ENCODE data around the gene TTC19.

The TTC19 gene

DNA sequence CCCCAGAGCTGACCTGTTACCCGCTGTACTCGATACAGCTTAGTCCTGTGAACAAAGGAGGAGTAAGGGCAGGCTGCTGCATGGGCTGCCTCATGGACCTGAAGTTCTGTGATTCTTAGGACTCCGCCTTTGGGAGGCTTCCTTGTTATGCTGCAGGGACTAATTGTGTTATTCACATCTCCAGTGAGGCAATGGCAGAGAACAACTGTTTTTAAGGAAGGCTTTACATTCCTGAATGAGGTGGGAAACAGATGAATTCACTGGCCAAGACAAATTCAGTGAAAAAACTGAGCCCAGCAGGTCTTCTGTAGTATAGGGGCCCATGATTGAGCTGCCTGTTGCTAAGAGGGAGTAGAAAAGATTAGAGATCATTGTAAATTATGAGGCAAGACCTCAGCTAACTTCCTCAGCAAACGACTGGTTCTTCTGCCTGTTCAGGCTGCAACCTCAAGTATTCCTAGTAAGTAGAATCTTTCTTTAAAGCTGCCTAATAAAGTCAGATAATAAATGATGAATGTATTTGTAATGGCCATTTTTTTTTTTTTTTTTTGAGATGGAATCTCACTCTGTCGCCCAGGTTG lies 28.4 kb upstream of the TTC19 start:
- Histone ChIP-seq H3K27ac (ENCODE audit: extremely low read depth, low read depth, low read length) (no peak overlapping the region), H3K4me1 (ENCODE audit: control insufficient read depth, insufficient read depth, low read length) (peaks cover 10% of the 10 kb centered on the region), H3K9me3 (ENCODE audit: control insufficient read depth, insufficient read depth, low read depth, low read length) (no peaks in the 10 kb centered on the region), H3K4me3 (ENCODE audit: low read depth, low read length) (no peak overlapping the region), H3K36me3 (ENCODE audit: control insufficient read depth in 2 of 2, insufficient read depth in 1 of 2, low read length in 2 of 2) (peaks cover 4 to 11% of the 10 kb centered on the region in 2 experiments; a peak in 2 of 3 replicates)
- TF ChIP-seq GLIS1 (tag by site-specific recombination; IDR thresholded peaks at IDR 0.05) (no peak), SCRT2 (tag by site-specific recombination; IDR thresholded peaks at IDR 0.05) (peak; percentile 40; the same call in 1 of the 2 replicates)
- POLR2A ChIA-PET: no interaction called here
- CTCF ChIA-PET: interaction anchor here (1.9 kb wide), 1 partner anchor 26 kb away, joined by 11 read pairs; the partner anchor contains the start of gene ADORA2B

DNA sequence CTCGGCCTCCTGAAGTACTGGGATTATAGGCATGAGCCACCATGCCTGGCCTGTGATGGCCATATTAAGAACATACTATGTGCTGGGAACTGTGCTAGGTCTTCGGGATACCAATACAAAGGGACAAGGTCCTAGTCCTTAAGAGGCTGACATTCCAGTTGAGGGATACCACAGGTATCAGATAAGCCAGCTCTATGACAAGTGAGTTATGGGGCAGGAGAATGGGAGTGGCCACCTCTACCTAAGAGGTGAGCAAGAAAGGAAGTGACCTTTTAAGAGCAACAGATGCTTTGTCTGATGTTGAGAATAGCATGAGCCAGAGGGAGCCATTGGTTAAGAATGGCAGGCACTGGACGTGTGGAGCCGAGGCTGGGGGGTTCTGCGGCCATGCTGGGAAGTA lies 27.7 kb upstream of the TTC19 start:
- ChIA-PET CTCF (no interaction called here), POLR2A (no interaction called here)

DNA sequence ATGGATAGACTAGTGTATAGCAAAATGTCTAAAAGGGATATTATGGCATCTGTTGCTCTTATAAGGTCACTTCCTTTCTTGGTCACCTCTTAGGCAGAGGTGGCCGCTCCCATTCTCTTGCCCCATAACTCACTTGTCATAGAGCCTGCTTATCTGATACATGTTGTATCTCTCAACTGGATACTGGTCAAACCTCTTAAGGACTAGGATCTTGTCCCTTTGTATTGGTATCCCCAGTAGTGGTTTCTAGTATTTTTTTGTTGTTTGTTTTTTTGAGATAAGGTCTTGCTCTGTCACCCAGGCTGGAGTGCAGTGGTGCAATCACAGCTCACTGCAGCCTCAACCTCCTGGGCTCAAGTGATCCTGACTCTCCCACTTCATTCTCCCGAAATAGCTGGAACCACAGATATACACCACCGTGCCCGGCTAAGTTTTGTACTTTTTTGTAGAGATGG lies 27.1 kb upstream of the TTC19 start:
- POLR2A ChIA-PET: no interaction called here
- CTCF ChIA-PET: no interaction called here
- H3K27ac ChIP-seq (ENCODE audit: extremely low read depth, low read depth, low read length): no peak overlapping the region

More for the DNA sequence above, 27.7 kb upstream of the TTC19 start:
- Histone ChIP-seq H3K9me3 (ENCODE audit: control insufficient read depth, insufficient read depth, low read depth, low read length) (no peaks in the 10 kb centered on the region), H3K36me3 (ENCODE audit: control insufficient read depth in 2 of 2, insufficient read depth in 1 of 2, low read length in 2 of 2) (peaks cover 4 to 17% of the 10 kb centered on the region in 2 experiments), H3K4me1 (ENCODE audit: control insufficient read depth, insufficient read depth, low read length) (peaks cover 3% of the 10 kb centered on the region), H3K4me3 (ENCODE audit: low read depth, low read length) (no peak overlapping the region), H3K27ac (ENCODE audit: extremely low read depth, low read depth, low read length) (no peak overlapping the region)
- TF ChIP-seq ZNF311 (tag by site-specific recombination; IDR thresholded peaks at IDR 0.05; ENCODE audit: borderline replicate concordance) (no peak), SP2 (tag by site-specific recombination; IDR thresholded peaks at IDR 0.05) (no peak), KLF8 (tag by site-specific recombination; IDR thresholded peaks at IDR 0.05) (no peak)
- TF ChIP-seq, protein P1, sequence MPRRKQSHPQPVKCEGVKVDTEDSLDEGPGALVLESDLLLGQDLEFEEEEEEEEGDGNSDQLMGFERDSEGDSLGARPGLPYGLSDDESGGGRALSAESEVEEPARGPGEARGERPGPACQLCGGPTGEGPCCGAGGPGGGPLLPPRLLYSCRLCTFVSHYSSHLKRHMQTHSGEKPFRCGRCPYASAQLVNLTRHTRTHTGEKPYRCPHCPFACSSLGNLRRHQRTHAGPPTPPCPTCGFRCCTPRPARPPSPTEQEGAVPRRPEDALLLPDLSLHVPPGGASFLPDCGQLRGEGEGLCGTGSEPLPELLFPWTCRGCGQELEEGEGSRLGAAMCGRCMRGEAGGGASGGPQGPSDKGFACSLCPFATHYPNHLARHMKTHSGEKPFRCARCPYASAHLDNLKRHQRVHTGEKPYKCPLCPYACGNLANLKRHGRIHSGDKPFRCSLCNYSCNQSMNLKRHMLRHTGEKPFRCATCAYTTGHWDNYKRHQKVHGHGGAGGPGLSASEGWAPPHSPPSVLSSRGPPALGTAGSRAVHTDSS (tag by site-specific recombination; IDR thresholded peaks at IDR 0.05): no peak

DNA sequence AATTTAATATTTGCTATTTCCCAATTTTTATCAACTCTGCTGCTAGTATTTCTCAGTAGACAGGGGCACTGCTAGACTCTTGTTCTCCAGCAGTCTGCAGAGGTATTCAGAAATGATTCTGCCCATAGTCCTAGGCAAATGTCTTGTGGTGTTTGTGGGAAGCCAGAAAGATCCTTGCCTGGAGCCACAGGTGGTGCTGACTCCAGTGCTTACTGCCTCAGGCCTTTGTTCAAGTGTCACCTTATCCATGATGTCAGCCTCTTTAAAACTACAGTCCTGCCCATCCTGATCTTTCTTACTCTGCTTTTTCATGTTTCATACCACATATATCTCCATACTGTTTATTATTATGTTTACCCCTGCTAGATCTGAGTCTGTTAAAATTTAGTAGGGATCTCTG lies 26.6 kb upstream of the TTC19 start:
- ChIA-PET POLR2A (no interaction called here), CTCF (no interaction called here)
- Histone ChIP-seq H3K4me3 (ENCODE audit: low read depth, low read length) (no peak overlapping the region), H3K36me3 (ENCODE audit: control insufficient read depth in 2 of 2, insufficient read depth in 1 of 2, low read length in 2 of 2) (peaks cover 4 to 29% of the 10 kb centered on the region in 2 experiments), H3K4me1 (ENCODE audit: control insufficient read depth, insufficient read depth, low read length) (no peaks in the 10 kb centered on the region), H3K27ac (ENCODE audit: extremely low read depth, low read depth, low read length) (no peak overlapping the region), H3K9me3 (ENCODE audit: control insufficient read depth, insufficient read depth, low read depth, low read length) (no peaks in the 10 kb centered on the region)
- TF ChIP-seq, protein P2, sequence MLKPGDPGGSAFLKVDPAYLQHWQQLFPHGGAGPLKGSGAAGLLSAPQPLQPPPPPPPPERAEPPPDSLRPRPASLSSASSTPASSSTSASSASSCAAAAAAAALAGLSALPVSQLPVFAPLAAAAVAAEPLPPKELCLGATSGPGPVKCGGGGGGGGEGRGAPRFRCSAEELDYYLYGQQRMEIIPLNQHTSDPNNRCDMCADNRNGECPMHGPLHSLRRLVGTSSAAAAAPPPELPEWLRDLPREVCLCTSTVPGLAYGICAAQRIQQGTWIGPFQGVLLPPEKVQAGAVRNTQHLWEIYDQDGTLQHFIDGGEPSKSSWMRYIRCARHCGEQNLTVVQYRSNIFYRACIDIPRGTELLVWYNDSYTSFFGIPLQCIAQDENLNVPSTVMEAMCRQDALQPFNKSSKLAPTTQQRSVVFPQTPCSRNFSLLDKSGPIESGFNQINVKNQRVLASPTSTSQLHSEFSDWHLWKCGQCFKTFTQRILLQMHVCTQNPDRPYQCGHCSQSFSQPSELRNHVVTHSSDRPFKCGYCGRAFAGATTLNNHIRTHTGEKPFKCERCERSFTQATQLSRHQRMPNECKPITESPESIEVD (tag by site-specific recombination; IDR thresholded peaks at IDR 0.05): no peak
- TF ChIP-seq SCRT1 (tag by site-specific recombination; IDR thresholded peaks at IDR 0.05; ENCODE audit: borderline replicate concordance): peak; percentile 81
- TF ChIP-seq SCRT2 (tag by site-specific recombination; IDR thresholded peaks at IDR 0.05): peak; percentile 97
- no peak for TF ChIP-seq KLF10 (tag by site-specific recombination; IDR thresholded peaks at IDR 0.05)

More for the DNA sequence above, 27.1 kb upstream of the TTC19 start:
- no peaks in the 10 kb centered on the region for H3K4me1 ChIP-seq (ENCODE audit: control insufficient read depth, insufficient read depth, low read length)
- TF ChIP-seq ZNF776 (tag by site-specific recombination; IDR thresholded peaks at IDR 0.05; ENCODE audit: borderline replicate concordance) (no peak), TRIM28 (IDR thresholded peaks at IDR 0.05; ENCODE audit: borderline replicate concordance, low read length) (peak; percentile 53; the same call in 1 of the 2 replicates)
- peaks cover 3 to 24% of the 10 kb centered on the region in 2 experiments for H3K36me3 ChIP-seq (ENCODE audit: control insufficient read depth in 2 of 2, insufficient read depth in 1 of 2, low read length in 2 of 2)
- no peak overlapping the region for H3K4me3 ChIP-seq (ENCODE audit: low read depth, low read length)
- H3K9me3 ChIP-seq (ENCODE audit: control insufficient read depth, insufficient read depth, low read depth, low read length): no peaks in the 10 kb centered on the region
